Measurements from ENCODE around the gene KRT72. TPM values are rescaled to one million over a fixed set of nuclear protein-coding genes. Genes with fewer than 3 reads are reported as not detected.

KRT72 gene
- total and polyA plus RNA-seq, 2 donors (not counting 3 experiments of a cell fraction or from before 2014, with no cell fraction given) = not detected

DNA sequence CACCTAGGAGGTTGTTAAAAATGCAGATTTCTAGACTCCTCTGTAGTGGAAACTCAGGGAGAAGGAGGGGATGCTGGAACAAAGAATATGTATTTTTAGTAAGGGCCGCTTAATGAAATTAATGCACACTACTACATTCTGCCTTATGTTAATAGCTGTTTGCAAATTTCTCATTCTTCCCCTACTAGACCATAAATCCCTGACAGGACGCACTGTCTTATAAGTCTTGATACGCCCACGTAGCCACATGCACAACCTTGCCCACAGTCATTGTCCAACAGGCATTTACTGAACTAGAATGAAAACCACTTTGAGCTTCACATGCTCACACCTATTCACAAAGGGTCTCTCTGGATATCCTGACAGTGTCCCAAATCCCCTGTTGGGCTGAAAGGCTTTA lies 40.2 kb upstream of the KRT72 start:
- Histone ChIP-seq H3K9me3 (replicated peaks; ENCODE audit: control insufficient read depth, insufficient read depth, low read length) (no peaks in the 10 kb centered on the region), H3K79me2 (ENCODE audit: control insufficient read depth, insufficient read depth, low read length) (no peaks in the 10 kb centered on the region), H3K9ac (replicated peaks; ENCODE audit: extremely low read depth, insufficient read depth, low read length) (no peak overlapping the region), H4K20me1 (replicated peaks; ENCODE audit: control insufficient read depth, extremely low read depth, insufficient read depth, low read length) (no peaks in the 10 kb centered on the region), H3K27ac (ENCODE audit: insufficient read depth, low read depth, low read length) (no peak overlapping the region), H3K36me3 (ENCODE audit: control insufficient read depth in 2 of 2, extremely low read depth in 1 of 2, insufficient read depth in 2 of 2, low read length in 2 of 2) (no peaks in the 10 kb centered on the region), H3K9me1 (replicated peaks; ENCODE audit: control insufficient read depth, extremely low read depth, insufficient read depth, low read length) (no peaks in the 10 kb centered on the region), H3K27me3 (ENCODE audit: control insufficient read depth in 2 of 2, insufficient read depth in 2 of 2, low read length in 2 of 2) (peaks cover 9 to 23% of the 10 kb centered on the region in 2 experiments), H3K4me1 (ENCODE audit: control insufficient read depth, extremely low read depth, insufficient read depth, low read length) (no peaks in the 10 kb centered on the region), H2AFZ (ENCODE audit: low read depth, low read length) (no peak overlapping the region), H3K4me2 (ENCODE audit: insufficient read depth, low read length) (no peak overlapping the region), H3K4me3 (replicated peaks in 1 of 3; ENCODE audit: insufficient read depth in 1 of 3, low read depth in 1 of 3, low read length in 3 of 3) (no peak overlapping the region)
- ChIA-PET CTCF (no interaction called here), POLR2A (no interaction called here)
- FAIRE-seq = no peak
- BruUV-seq (replicated peaks) = no TSS peak
- dilution Hi-C loops (cut with MboI; ENCODE audit: extremely low pct_ligation_motif_present, low sequenced_read_pairs) = no loop called here
- TF ChIP-seq POLR2A (IDR thresholded peaks at IDR 0.05; ENCODE audit: low read depth, low read length) (no peak), GATA2 (IDR thresholded peaks at IDR 0.05; ENCODE audit: insufficient read depth, insufficient read length, low read depth, low read length) (no peak)
- DNase-seq (ENCODE audit: low read depth, low spot score) = no peak
- intact Hi-C loops (cut with micrococcal nuclease) = no loop called here

DNA sequence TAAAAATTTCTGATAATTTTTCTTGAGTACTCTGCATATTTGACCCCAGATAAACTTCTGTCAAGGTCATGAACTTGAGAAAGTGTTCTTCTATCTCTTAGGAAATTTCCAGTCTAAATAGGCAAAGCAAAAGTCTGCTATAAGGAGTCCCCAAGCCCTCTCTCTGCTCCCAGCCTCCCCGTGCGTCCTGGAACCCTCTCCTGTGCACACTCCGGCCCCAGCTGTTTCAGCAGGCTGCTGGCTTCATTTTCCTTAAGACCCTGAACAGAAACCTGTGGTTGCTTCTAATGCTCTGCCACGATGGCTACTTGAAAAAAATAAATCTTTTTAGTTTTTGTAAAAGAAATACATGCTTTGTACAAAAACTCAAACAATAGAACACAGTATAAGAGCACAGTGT lies 36.0 kb upstream of the KRT72 start:
- POLR2A ChIA-PET = no interaction called here
- no peak overlapping the region for H3K27ac ChIP-seq (ENCODE audit: insufficient read depth, low read depth, low read length)
- CTCF ChIA-PET = no interaction called here

More for the DNA sequence above, 36.0 kb upstream of the KRT72 start:
- Histone ChIP-seq H3K9ac (replicated peaks; ENCODE audit: extremely low read depth, insufficient read depth, low read length) (no peak overlapping the region), H3K9me3 (replicated peaks; ENCODE audit: control insufficient read depth, insufficient read depth, low read length) (no peaks in the 10 kb centered on the region), H3K79me2 (ENCODE audit: control insufficient read depth, insufficient read depth, low read length) (no peaks in the 10 kb centered on the region), H4K20me1 (replicated peaks; ENCODE audit: control insufficient read depth, extremely low read depth, insufficient read depth, low read length) (no peaks in the 10 kb centered on the region), H3K9me1 (replicated peaks; ENCODE audit: control insufficient read depth, extremely low read depth, insufficient read depth, low read length) (no peaks in the 10 kb centered on the region), H3K36me3 (ENCODE audit: control insufficient read depth in 2 of 2, extremely low read depth in 1 of 2, insufficient read depth in 2 of 2, low read length in 2 of 2) (no peaks in the 10 kb centered on the region), H3K4me2 (ENCODE audit: insufficient read depth, low read length) (no peak overlapping the region), H3K4me3 (replicated peaks in 1 of 3; ENCODE audit: insufficient read depth in 1 of 3, low read depth in 1 of 3, low read length in 3 of 3) (no peak overlapping the region), H2AFZ (ENCODE audit: low read depth, low read length) (no peak overlapping the region), H3K27me3 (ENCODE audit: control insufficient read depth in 2 of 2, insufficient read depth in 2 of 2, low read length in 2 of 2) (peaks cover 12 to 21% of the 10 kb centered on the region in 2 experiments), H3K4me1 (ENCODE audit: control insufficient read depth, extremely low read depth, insufficient read depth, low read length) (no peaks in the 10 kb centered on the region)
- dilution Hi-C loops (cut with MboI; ENCODE audit: extremely low pct_ligation_motif_present, low sequenced_read_pairs) = no loop called here
- intact Hi-C loops (cut with micrococcal nuclease) = no loop called here
- TF ChIP-seq CTCF (IDR thresholded peaks at IDR 0.05; ENCODE audit: extremely low read depth in 1 of 2, insufficient read depth in 1 of 2, low read depth in 1 of 2, low read length in 2 of 2) (no peak), EZH2 (IDR thresholded peaks at IDR 0.05; ENCODE audit: borderline replicate concordance, low read depth, low read length, severe bottlenecking) (no peak), MYC (IDR thresholded peaks at IDR 0.05; ENCODE audit: low read depth, low read length) (no peak), POLR2AphosphoS5 (IDR thresholded peaks at IDR 0.05; ENCODE audit: insufficient read depth, low read depth, low read length) (no peak), JUN (IDR thresholded peaks at IDR 0.05; ENCODE audit: borderline replicate concordance, insufficient read depth, insufficient read length, low read depth) (no peak), FOS (IDR thresholded peaks at IDR 0.05; ENCODE audit: borderline replicate concordance, insufficient read depth, low read length) (no peak), GATA2 (IDR thresholded peaks at IDR 0.05; ENCODE audit: insufficient read depth, insufficient read length, low read depth, low read length) (no peak), POLR2A (IDR thresholded peaks at IDR 0.05; ENCODE audit: low read depth, low read length) (no peak)
- TF ChIP-seq, protein P1, sequence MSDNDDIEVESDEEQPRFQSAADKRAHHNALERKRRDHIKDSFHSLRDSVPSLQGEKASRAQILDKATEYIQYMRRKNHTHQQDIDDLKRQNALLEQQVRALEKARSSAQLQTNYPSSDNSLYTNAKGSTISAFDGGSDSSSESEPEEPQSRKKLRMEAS (IDR thresholded peaks at IDR 0.05; ENCODE audit: insufficient read depth, insufficient read length) = no peak
- FAIRE-seq (no peak), DNase-seq (ENCODE audit: low read depth, low spot score) (no peak)
- BruUV-seq (replicated peaks) = no TSS peak
